Measurements from ENCODE around the gene ERC2.

ERC2 gene

DNA sequence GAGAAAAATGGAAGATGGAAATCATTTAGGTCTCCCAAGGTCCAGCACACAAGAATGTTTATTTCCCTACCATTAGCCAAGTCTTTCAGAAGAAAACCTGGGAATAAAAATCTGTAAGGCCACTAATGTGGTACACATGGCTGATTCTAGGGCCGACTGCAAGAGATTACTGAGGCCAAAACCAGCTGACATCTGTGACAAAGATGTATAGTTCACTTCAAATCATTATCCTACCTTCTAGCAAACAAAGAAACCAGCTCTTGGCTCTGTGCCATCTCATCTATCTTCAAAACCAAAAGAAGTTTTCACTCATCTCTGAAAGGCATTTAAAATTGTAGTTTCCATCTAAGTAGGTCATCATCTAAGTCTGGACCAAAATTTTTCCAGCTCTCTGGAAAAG lies 43.9 kb downstream of the ERC2 start:
- DNase-seq, result peak; percentile 12

DNA sequence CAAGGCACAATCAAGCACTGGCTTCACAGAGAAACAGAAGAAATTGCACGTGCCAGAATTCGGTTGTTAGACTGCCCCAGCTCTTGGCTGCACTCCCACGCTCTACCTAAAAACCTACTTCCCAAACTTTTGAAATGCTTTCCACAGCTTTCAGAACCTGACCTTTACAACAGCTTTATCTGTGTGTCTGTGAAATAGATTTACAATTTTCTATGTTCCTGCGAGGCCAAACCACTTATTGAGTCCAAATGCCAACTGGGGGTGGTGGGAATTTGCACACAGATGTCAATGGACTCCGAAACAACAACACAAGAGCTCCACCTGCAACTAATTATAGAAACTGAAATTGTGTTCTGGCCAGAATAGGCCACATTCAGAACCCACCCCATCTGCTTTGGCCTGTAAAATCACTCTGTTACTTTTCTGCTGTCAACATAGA lies 44.6 kb downstream of the ERC2 start:
- DNase-seq, result peak; percentile 45

DNA sequence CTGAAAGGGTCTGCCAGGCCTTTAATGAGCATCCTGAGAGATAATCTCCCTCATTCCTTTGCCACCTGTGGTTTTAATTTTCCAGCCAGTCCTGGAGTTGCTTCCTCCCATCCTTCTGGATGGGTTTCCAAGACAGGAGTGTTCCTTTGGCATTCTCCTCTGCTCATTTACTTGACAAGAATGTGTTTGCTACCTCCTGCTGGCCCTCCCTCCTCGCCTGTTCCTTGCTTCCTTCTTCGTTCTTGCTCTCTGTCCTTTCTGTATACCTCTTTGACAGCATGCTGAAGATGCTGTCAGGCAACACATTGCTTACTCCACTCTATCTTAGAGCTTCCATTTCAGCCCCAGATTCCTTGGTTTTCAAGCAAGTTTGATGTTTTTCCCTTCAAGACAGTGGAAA lies 46.0 kb downstream of the ERC2 start:
- DNase-seq, result no peak

DNA sequence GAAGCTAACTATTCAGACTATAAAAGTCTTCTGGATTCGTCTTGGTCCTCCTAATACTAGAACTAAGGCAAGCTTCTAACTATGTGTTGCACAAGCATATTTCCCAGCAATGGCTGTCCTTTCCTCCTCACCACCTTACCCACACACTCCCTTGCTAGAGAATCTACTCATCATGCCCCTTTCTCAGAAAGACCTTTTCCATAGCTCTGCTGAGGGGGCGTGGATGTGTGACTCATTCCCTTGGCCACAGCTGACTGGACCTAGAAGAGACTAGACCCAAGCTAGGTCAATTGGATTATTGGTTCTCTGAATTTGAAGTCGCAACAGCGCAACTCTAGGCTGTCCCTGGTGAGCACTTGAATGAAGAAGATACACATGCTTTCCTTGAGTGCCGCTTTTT lies 47.1 kb downstream of the ERC2 start:
- no peak for DNase-seq

DNA sequence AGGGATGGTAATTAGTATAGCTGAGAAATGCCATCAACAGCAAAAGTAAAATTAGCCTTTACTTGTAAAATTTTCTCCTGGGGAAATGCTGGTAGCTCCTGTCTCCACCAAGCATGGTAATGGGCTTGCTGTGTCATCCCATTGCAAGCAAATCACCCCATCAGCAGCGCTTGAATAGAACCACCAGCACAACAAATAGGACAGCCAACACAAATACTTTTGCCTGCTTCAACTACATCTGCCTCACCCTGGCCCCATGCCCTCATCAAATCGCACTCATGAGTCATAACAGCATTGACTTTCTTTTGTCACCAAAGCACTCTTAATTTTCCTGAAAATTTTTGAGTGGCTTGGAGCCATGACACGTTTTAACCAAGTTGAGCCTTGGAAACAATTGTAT lies 52.6 kb downstream of the ERC2 start:
- peak; percentile 83 for DNase-seq

DNA sequence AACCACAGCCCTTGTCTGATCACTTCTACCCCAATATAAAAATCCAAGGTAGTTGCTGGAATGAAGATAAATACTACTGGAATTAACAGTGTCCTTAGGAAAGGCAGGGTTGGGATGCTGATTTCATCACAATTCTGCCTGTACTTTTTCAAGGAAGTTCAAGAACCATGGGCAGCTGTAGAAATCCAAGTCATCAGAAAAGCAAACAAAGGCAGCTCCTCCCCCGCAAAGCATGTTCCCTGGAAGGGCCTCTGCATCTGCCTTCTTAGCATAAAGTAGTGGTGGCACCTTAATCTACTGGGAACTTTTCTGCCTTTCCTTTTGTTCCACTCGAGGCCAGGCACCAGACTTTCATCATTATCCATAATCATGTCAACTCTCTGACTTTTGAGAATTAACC lies 54.4 kb downstream of the ERC2 start:
- no peak for DNase-seq

DNA sequence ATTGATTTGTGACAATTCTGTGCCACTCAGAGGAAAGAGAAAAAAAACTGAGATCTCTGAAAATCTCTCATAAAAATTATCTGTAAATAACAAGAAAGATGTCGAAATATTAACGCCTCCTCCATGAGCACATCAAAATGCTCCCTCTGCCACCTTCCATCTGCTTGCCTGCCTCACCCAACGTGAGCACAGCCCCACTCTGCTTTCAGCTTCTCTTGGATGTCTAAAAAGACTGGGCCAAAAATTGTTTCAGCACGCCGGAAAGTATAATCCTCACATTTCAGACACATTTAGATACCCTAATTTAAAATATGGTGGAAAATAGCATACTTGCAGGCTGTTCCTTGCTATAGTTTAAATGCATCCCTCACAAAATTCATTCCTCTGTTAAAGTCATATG lies 57.1 kb downstream of the ERC2 start:
- DNase-seq, result no peak

DNA sequence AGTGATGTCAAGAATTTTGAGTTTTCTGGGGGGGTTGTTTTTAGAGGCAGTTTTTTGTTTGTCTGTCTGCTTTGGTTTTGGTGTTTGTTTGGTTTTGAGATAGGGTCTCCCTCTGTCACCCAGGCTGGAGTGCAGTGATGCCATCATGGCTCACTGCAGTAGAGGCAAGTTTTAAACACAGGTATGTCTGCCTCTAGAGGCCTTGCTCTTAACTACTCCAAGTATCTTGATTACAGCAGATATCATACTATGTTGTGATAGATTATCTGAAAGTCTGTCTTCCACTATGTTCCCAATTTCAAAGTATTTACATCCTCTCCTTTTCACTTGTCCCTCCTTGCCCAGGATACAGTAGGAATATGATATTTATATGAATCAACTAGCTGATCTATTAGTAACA lies 57.7 kb downstream of the ERC2 start:
- DNase-seq, result no peak

DNA sequence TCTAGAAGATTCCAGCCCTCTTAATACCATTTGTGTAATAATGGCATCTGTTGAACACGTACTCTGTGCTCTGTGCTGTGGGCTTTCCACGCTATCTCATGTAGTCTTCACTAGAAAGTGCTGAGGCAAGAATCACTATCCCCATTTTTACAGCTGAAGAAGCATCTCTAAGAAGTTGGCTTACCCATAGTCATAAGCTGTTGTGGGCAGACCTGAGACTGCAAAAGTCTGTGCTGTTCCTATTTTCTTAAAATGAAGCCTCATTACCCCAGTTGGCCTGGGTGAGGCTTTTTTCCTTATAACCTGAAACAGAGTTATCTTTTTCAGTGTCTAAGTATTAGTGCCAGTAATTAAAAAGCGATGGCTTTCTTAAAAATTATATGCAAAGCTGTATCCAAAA lies 58.5 kb downstream of the ERC2 start:
- DNase-seq, result no peak

DNA sequence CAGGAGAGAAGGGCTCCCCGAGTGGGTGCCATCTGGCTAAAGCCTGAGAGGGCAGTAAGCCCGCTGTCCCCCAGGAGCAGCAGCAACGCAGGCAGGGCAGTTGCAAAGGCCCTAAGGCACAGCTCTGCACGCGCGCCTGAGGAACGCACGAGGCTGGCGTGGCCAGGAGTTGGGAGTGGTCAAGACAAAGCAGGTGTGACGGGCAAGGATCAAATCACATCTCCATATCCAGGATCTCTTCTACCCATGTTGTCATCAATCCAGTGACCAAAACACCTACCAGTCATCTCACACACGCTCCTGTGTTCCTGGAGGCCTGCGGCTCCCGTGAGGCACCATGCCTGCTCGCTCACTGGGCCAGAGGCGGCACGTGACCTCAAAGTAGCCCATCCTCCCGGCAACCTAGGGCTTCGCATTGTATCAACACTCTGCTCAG lies 59.5 kb downstream of the ERC2 start:
- DNase-seq, result no peak

DNA sequence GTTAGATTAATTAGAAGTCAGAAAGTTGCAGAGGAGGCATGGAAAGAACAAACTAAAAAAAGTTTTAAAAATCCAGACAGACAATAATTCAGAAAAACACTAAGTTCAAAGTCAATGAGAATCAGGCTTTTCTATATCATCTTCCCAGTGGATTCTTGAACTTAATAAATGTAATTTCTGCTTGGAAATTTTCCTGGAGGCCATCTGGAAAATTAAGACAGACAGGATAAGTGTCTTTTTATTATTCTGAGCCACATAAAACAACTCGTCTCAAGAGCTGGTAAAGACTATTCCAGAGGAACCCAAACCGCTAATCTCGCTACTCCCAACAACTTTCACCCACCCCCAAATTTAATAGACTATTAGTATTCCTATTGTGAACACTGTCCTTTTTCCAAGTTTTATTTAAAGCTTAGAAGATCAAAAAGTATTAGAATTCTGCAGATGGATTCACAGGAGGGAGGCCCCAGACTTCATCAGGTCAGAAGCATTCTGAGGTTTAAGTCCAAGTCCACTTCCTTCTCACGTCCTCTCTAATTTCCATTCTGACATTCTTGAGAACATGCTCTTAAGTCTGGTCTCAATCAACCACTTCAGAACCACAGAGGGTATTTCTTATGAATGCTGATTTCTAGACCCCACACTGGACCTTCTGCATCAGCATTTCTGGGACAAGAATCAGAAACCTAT lies 61.3 kb downstream of the ERC2 start:
- DNase-seq, result no peak

DNA sequence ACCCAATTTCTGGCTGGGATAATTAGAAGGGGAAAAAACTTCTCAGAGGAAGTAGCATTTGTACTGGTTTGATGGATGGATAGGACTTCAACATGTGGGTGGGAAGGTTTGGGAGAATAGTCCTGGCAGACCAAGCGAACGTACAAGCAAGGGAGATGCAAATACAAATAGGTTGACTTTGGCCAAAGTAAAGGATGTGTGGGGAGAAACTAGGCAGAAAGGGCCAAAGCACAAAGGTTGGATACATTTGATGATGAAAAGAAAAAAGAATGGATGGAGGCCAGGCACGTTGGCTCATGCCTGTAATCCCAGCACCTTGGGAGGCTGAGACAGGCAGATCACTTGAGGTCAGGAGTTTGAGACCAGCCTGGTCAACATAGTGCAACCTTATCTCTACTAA lies 63.4 kb downstream of the ERC2 start:
- no peak for DNase-seq

DNA sequence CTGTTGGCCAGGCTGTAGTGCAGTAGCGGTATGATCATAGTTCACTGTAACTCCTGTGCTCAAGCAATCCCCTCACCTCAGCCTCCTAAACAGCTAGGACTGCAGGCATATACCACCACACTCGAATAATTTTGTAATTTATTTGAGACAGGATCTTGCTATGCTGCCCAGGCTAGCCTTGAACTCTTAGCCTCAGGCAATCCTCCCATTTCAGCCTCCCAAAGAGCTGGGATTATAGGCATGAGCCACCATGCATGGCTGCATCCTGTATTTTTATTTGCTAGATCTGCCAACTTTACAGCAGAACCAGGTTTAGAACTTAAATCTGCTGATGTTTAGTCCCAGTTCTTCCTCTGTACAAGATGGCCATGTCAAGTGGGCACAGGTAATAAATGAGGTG lies 69.6 kb downstream of the ERC2 start:
- DNase-seq, result no peak

DNA sequence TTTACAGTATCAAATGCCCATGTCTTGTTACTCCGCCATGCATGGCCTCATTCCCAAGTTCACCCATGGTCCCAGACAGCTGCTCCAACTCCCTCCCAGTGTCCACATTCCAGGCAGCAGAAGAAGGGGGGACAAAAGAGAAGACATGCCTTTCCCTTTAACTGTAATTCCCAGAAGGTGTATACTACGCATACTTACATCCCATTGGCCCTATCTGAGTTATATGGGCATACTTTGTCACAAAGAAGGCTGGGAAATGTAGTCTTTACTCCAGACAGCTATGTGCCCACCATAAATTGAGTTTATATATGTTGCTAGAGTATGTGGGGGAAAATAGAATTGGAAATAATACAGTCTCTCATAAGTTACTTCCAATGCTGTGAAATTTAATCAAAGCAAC lies 70.5 kb downstream of the ERC2 start:
- DNase-seq, result no peak

DNA sequence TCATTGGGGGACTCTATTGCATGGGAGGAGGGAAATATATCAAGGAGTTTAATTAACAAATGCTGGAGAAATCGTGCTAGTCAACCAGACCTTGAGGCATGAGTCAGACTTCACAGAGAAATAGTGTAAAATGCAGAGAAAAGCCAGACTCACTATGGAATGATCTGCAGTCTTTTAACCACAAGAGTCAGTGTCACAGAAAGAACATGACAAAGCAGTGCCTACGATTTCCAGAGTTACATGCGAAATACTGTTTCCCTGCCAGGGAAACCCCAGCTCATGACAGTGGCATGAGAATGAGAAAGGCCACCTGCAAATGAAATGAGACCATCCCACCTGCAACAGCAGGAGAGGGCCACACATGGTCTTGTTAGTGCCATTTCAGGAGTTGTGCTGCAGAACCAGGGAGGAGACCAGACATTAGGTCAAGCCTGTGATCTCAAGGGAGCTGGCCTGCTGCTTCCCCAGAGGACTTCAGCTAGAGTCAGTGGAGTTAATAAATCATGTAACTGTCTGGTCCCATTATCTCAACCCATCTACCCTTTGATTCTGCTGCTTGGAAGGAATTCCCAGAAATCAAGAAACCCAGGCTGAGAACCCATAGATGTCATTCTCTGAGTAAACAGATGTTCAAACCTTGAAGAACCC lies 79.0 kb downstream of the ERC2 start:
- DNase-seq, result no peak

DNA sequence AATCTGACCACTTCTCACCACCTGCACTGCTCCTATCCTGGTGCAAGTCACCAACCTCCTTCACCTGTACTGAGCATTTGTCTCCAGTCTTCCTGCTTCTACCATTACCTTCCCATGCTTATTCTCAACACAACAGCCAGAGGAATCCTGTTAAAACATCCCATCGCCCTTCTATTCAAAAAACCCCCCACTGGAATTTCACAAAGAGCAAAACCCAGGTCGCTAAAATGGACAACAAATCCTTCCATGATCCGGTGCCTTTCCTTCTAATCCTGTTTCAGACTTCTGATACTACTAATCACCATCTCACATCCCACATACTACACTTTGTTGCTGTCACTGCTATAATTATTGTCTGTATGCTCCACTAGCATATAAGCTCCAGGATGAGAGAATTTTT lies 85.2 kb downstream of the ERC2 start:
- DNase-seq, result no peak

DNA sequence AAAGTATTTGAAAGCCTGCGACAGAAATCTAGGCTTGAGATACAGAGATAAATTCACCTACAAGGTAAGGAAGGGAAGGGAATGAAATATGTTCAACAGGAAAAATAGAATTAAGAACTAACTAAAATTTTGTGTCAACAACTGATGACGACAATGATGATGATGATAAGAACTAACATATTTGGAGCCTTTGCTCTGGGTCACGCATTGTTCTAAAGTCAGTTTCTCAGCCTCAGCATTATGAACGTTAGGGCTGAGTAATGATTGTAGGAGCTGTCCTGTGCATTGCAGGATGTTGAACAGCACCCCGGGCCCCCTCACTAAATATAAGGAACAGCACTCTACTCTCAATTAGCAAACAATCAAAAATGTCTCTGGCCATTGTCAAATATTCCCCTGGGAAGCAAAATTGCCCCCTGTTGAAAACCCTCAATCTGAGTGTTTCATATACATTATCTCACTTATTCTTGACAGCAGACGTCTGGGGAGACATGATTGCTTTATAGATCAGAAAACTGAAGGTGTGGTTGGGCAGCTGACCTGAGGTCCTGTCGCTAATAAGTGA lies 88.5 kb downstream of the ERC2 start:
- DNase-seq, result no peak

DNA sequence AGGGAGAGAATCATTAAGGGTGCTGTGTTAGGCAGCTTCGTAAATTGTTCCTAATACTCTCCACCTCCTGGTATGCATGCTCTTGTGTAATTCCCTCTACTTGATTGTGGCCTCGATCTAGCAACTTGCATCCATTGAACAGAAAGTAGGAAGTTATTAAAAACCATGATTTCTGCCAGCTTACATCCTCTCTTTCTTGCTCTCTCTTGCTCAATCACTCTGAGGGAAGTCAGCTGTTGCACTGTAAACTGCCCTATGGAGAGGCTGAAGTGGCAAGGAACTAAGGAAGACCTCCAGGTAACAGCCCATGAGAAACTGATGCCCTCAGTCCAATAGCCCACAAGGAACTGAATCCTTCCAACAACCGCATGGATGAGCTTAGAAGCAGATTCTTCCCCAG lies 92.6 kb downstream of the ERC2 start:
- no peak for DNase-seq

DNA sequence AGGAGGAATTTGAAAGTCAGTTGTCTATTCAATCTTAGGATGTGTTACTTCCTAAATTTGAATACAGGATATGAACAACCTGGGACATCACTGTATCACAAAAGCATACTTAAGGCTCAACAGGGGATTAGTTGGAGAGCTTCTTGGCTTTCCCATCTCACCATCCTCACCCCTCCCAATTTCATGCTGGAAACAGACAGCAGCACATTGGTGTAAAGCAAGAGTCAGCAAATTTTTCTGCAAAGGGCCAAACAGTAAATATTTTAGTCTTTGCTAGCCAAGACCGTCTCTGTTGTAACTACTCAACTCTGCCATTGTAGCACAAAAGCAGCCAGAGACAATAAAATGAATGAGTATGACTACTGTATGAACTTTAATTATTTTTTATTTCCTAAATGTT lies 94.9 kb downstream of the ERC2 start:
- no peak for DNase-seq

DNA sequence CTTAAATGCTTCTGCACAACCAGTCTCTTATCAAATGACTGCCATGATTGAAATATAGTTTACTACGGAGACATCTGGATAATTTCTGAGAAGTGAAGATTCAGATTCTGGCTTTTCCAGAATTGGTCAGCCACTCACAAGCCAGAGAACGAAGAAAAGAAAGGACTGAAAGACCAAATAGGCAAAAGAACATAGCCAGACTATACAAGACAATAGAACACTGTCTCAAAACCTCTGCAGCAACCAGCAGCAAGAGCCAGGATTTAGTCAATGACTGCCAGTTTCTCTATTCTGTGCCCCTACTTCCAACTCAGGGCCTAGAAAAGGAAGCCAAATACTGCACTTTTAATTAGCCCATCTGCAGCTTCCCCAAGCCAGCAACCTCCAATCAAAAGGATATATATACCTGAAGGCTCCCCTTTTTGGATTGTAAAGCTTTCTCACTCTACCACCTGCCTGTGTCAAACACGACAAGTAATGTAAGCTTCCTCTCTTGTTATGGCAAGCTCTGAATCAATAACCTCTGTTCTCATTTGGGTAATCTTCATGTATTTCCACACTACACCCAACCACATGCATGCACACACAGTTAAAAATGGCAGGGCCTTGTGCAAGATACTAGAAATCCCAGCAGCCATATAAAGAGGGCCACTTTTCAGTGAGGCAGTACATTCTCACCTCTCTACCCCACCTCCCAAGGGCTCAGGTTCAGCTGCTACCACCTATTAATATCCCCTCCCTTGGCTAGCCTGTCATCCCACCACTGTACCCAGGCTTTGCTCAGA lies 97.1 kb downstream of the ERC2 start:
- no peak for DNase-seq

DNA sequence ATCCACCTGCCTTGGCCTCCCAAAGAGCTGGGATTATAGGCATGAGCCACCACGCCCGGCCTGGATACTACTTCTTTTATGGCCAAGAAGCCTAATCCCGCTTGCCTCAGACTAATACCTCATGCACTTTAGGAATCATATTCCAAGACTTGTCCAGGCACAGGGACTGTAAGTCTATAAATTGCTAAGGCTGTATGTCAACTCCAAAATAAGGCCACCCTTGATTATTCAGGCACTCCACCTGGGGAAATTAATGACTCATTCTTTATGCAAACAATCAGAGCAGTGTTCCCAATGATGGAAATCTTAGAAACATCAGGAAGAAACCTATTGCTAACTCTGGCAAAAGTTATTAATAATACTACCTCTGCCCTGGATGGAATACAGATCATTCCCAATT lies 98.4 kb downstream of the ERC2 start:
- no peak for DNase-seq

DNA sequence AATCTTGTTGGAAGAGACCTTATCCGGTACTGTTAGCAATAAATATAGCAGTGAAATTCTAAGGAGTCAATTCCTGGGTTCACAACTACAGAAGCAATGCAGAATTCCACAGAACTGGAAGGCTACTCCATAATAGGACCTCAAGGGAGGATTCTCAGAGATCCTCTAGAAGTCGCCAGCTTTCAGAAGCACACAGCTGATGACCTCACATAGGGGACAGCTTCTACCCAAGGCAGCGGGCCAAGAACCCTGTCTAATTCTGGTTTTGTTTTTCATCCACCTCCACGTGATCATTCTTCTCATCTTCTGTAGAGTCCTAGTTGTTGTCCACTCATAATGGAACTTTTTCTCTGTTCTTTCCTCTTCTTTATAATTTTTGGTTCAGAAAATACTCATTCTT lies 99.4 kb downstream of the ERC2 start:
- no peak for DNase-seq

DNA sequence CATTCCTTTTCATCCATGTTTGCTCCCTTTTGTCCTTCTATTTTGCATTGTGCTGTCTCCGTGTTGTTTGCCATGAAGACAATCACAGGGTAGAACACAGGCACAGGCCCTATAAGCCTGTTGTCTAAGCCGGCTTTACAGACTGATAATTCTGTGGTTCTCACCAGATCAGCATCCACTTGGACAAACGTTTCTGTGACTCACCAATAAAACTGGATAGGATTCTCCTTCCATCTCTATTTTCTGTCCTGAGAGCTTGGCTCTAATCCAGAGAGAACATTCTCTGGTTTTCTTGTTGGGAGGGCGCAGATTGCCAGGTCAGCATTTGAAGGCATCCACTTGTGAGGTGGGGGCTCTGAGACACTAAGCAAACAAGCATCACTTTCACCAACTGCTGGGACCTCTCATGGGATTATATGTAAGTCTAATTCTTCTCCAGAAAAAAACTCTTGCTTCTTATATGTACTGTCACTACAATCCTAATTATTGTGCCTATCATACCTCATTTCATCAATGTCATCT lies 101.6 kb downstream of the ERC2 start:
- peak; percentile 15 for DNase-seq

All from NCI-H446 treated with DMSO at 0.1 percent for 48 hours (cell line).